Heart right ventricle (tissue), 16 donors: ENCODE data around the gene PLPP6. TPM values are rescaled to one million over a fixed set of nuclear protein-coding genes. Genes with fewer than 3 reads are reported as not detected.
A peak's percentile ranks its signal among the peaks of the same experiment; 100 is the strongest.
"Not testable (repeated sequence)": the region's sequence is repeated elsewhere in the genome, so short reads cannot be mapped to it uniquely, and the experiment has no call there.

Source experiments
- ATAC-seq, 8 donors: fragments of 200-7000 bp; cut with Tn5 transposase; one replicate each; pipeline ENCODE4 v1.9.1; 2020; ENCODE audit warnings: mild to moderate bottlenecking in 8 of 8, moderate library complexity in 8 of 8, moderate number of reproducible peaks in 1 of 8
- DNase-seq, 2 donors: peaks; one replicate each; pipeline ENCODE4 v3.0.0-alpha.2; 2020
- H3K27ac ChIP-seq, 10 donors: fragments of 200-600 bp; sonication (generic) in 2 of 10; one replicate each; pipeline versions ENCODE4 v1.5.0 to v1.8.0; 2020 to 2022; ENCODE audit warnings: mild to moderate bottlenecking in 3 of 10
- H3K27me3 ChIP-seq, 7 donors: fragments of 200-600 bp; one replicate each; pipeline ENCODE4 v1.8.0; 2021 to 2022; ENCODE audit warnings: mild to moderate bottlenecking in 2 of 7
- H3K36me3 ChIP-seq, 9 donors: fragments of 200-600 bp; sonication (generic) in 1 of 9; one replicate each; pipeline versions ENCODE4 v1.5.0 to v1.8.0; 2020 to 2022; ENCODE audit warnings: mild to moderate bottlenecking in 2 of 9
- H3K4me1 ChIP-seq, 9 donors: fragments of 200-600 bp; sonication (generic) in 1 of 9; one replicate each; pipeline versions ENCODE4 v1.5.0 to v1.8.0; 2020 to 2022; ENCODE audit warnings: mild to moderate bottlenecking in 4 of 9
- H3K4me3 ChIP-seq, 10 donors: fragments of 200-600 bp; sonication (generic) in 2 of 10; one replicate each; pipeline versions ENCODE4 v1.5.0 to v1.8.0; 2020 to 2022; ENCODE audit warnings: mild to moderate bottlenecking in 7 of 10, moderate library complexity in 2 of 10
- H3K9me3 ChIP-seq, 11 donors: fragments of 200-600 bp in 10 of 11; sonication (generic) in 2 of 11; one replicate each; pipeline versions ENCODE4 v1.5.0 to v1.8.0; 2013 to 2022; ENCODE audit warnings: mild to moderate bottlenecking in 2 of 11, control low read depth in 1 of 11, moderate library complexity in 1 of 11
- WGBS, 2 donors: extraction: QIAGEN DNeasy Blood & Tissue Kit; methylation state at CpG; one replicate each; pipeline ENCODE4 v1.1.7; 2013; ENCODE audit warnings: inconsistent platforms in 1 of 2; 5-methylcytosine and 5-hydroxymethylcytosine counted together
- intact Hi-C, 10 donors: fragments of 100-400 bp; cut with DNase I; formaldehyde crosslinking; loops; one replicate each; pipeline versions ENCODE4 v1.11.1 to v1.14.2; 2022
- polyA plus RNA-seq, 2 donors: library from polyadenylated mRNA; stranded (reverse); fragments of 200-250 nt; gene quantifications; one replicate each; pipeline ENCODE4 v1.2.3, GENCODE V29; 2013
- total RNA-seq, 10 donors: library from RNA; stranded (reverse); fragmentation: NEBNext Ultra II Directional in 3 of 10; extraction: Animal tissue kit (Norgen Biotek cat#: 25700) in 3 of 10; gene quantifications; one replicate each; pipeline versions ENCODE4 v1.2.1 to v1.2.4, GENCODE V29; 2021 to 2023
- TF ChIP-seq, protein P1 (sequence below), 9 donors: fragments of 200-600 bp; sonication (generic) in 2 of 9; IDR thresholded peaks; one replicate each; pipeline versions ENCODE4 v1.5.0 to v1.8.0; 2021 to 2022; ENCODE audit warnings: antibody characterized with exemption in 9 of 9, mild to moderate bottlenecking in 5 of 9, moderate library complexity in 1 of 9
- donor health status: Arrhythmogenic right ventricular cardiomyopathy.
- donor health status: ischemic (EF 13 %, LVEDD 7.1; RV severe dilation, severe dysfunction).
- donor health status: healthy with polysubstance abuse.
- donor health status: DM: no; HTN: yes; CAD: no.
- donor health status: DM: no; HTN: no; CAD: no.
- donor health status: ischemic (EF 25% LVEDD 6.9; RV normal size, moderate dysfunction).
- donor health status: ischemic (EF 25% LVEDD 5.7; RV mildly dilated, moderate dysfunction).
- donor health status: healthy.
- donor health status: DM: yes; HTN: yes; CAD: no.
- donor health status: Ischemic cardiomyopathy.
- donor health status: ischemic (EF 35%, LVEDD 5.7; RV mildly dilated, moderate dysfunction).
- donor health status: nonischemic (EF 11% LVEDD 7.7; RV severe dilation, severe dysfunction).
- donor health status: DM: yes; HTN: yes; CAD: no.
- donor health status: PGD.
- donor health status: ischemic (EF 29% LVEDD 5.4; RV normal size, mild dysfunction).
- donor health status: nonischemic (EF 23%, LVEDD 6.1; RV moderate dilation, normal function).

Gene PLPP6
- total and polyA plus RNA-seq, 12 donors: 1.9 to 4.1 (median 2.5) TPM

DNA sequence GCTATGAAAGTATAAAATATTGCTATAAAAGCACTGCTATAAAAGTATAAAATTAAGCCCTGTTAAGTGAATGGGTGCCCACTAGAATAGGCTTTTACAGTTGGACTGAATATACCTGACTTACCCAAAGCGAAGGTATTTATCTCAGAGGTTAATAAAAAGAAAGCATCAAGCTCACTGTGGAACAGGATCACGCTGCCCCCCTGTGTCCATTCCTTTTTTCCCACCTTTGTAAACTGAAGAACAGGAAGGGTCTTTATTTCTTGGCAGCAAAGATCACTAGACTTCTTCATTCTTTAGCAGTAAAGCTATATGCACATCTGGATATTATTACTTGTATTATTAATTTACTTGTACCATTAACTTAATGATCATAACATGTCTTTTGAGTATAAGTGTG lies 22.1 kb upstream of the PLPP6 start:
- Histone ChIP-seq H3K27ac (no peak overlapping the region), H3K27me3 (no peaks in the 10 kb centered on the region), H3K9me3 (no peaks in the 10 kb centered on the region), H3K4me1 (no peaks in the 10 kb centered on the region), H3K36me3 (no peaks in the 10 kb centered on the region), H3K4me3 (no peak overlapping the region)
- 58 to 63% methylated on average over 2 of the region's 2 CpGs for WGBS, 2 donors
- DNase-seq (no peak), ATAC-seq (peak in 1 of 8 donors; percentile 39)
- intact Hi-C loops: loop anchor here in 5 of 10 donors (2.0 to 5.0 kb wide), 3 partner anchors 257 to 259 kb away; no protein-coding TSS in a partner anchor
- TF ChIP-seq, protein P1, sequence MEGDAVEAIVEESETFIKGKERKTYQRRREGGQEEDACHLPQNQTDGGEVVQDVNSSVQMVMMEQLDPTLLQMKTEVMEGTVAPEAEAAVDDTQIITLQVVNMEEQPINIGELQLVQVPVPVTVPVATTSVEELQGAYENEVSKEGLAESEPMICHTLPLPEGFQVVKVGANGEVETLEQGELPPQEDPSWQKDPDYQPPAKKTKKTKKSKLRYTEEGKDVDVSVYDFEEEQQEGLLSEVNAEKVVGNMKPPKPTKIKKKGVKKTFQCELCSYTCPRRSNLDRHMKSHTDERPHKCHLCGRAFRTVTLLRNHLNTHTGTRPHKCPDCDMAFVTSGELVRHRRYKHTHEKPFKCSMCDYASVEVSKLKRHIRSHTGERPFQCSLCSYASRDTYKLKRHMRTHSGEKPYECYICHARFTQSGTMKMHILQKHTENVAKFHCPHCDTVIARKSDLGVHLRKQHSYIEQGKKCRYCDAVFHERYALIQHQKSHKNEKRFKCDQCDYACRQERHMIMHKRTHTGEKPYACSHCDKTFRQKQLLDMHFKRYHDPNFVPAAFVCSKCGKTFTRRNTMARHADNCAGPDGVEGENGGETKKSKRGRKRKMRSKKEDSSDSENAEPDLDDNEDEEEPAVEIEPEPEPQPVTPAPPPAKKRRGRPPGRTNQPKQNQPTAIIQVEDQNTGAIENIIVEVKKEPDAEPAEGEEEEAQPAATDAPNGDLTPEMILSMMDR (IDR thresholded peaks at IDR 0.05): peak; percentile 15 to 72 (median 55)

DNA sequence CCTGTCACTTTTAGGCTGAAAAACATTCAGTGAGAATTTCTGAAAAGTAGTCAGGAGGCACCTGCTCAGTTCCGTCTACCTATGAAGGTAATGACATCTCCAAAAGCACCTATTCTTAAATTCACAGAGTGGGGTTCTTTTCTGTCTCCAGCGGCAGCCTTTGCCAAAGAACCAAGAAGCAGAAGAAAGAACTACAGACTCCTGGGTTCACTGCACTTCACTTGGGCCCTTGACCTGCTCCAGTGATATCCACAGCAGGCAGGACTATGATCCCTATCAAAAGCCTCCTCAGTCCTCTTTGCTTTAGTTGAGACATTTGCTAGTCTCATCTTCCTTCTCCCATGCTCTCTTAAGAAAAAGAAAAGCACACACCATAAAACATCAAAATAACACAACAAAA lies 19.7 kb upstream of the PLPP6 start:
- no peaks in the 10 kb centered on the region for H3K27me3 ChIP-seq
- DNase-seq (no peak), ATAC-seq (no peak)
- H3K27ac ChIP-seq: no peak overlapping the region
- no peak overlapping the region for H3K4me3 ChIP-seq
- intact Hi-C loops: loop anchor here in 1 of 10 donors (5.0 kb wide), 1 partner anchor 260 kb away; no protein-coding TSS in a partner anchor
- TF ChIP-seq, protein P1 (IDR thresholded peaks at IDR 0.05): no peak
- 97 to 100% methylated on average over 2 of the region's 2 CpGs for WGBS, 2 donors
- H3K36me3 ChIP-seq: no peaks in the 10 kb centered on the region
- H3K4me1 ChIP-seq: no peaks in the 10 kb centered on the region
- H3K9me3 ChIP-seq: no peaks in the 10 kb centered on the region

DNA sequence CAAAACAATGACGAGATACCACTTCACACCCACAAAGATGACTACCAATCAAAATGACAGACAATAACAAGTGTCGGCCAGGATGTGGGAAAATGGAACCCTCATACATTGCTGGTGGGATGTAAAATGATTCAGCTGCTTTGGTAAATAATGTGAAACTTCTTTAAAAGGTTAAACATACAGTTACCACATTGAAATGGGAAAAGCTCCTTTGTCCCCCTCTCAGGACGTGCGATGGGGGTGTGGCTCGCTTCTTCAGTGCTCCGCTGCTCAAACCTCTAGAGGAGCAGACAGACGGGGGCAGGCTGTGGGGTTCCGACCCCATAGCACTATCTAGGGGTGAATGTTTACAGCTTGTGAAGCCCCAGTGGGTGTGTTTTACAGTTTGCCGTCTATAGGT lies 8.0 kb upstream of the PLPP6 start:
- no peak for DNase-seq
- 90 to 92% methylated on average over 9 of the region's 9 CpGs for WGBS, 2 donors

DNA sequence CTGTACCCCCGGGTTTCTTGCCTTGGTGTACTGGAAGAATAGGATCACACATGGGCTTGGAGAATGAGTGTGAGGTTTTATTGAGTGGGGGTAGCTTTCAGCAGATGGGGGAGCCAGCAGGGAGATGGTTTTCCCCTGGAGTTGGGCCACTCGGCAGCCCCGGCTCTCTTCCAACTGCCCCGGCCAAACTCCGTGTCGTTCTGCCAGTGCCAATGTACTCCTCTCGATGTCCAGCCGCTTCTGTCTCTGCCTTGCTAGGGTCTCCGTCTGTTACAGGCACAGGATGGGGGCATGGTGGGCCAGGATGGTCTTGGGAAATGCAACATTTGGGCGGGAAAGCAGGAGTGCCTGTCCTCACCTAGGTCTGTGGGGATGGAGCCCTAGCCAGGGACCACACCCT lies 7.6 kb upstream of the PLPP6 start:
- intact Hi-C loops: no loop called here
- WGBS, 2 donors: 86 to 91% methylated on average over 10 of the region's 10 CpGs

More for the DNA sequence above, 8.0 kb upstream of the PLPP6 start:
- no peak for ATAC-seq
- TF ChIP-seq, protein P1 (IDR thresholded peaks at IDR 0.05): no peak
- Histone ChIP-seq H3K9me3 (no peaks in the 10 kb centered on the region), H3K36me3 (peaks cover 0 to 9% (median 0%) of the 10 kb centered on the region in 9 donors), H3K27ac (no peak overlapping the region), H3K27me3 (no peaks in the 10 kb centered on the region), H3K4me1 (no peaks in the 10 kb centered on the region), H3K4me3 (no peak overlapping the region)
- intact Hi-C loops: no loop called here

DNA sequence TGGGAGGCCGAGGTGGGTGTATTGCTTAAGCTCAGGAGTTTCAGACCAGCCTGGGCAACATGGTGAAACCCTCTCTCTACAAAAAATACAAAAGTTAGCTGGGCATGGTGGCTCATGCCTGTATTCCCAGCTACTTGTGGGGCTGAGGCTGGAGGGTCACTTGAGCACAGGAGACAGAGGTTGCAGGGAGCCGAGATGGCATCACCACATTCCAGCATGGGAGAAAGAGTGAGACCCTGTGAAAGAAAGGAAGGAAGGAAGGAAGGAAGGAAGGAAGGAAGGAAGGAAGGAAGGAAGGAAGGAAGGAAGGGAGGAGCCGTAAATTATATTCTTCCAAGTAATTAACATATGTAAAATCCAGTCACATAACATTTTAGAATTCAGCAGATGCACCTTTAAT lies 5.9 kb upstream of the PLPP6 start:
- not testable (repeated sequence) for ATAC-seq

More for the DNA sequence above, 7.6 kb upstream of the PLPP6 start:
- no peaks in the 10 kb centered on the region for H3K9me3 ChIP-seq
- H3K36me3 ChIP-seq: peaks cover 0 to 9% (median 0%) of the 10 kb centered on the region in 9 donors
- ATAC-seq (no peak), DNase-seq (no peak)
- no peak overlapping the region for H3K27ac ChIP-seq
- H3K4me3 ChIP-seq: no peak overlapping the region
- H3K27me3 ChIP-seq: no peaks in the 10 kb centered on the region
- TF ChIP-seq, protein P1 (IDR thresholded peaks at IDR 0.05): no peak
- no peaks in the 10 kb centered on the region for H3K4me1 ChIP-seq

More for the DNA sequence above, 5.9 kb upstream of the PLPP6 start:
- H3K4me3 ChIP-seq, H3K27ac ChIP-seq, H3K36me3 ChIP-seq, H3K9me3 ChIP-seq, DNase-seq, intact Hi-C loops, H3K27me3 ChIP-seq, H3K4me1 ChIP-seq: not testable (repeated sequence)
- 84 to 90% methylated on average over 3 of the region's 3 CpGs for WGBS, 2 donors
